Keratinocyte (primary cell): ENCODE results near the gene MMAA. TPM values are rescaled to one million over a fixed set of nuclear protein-coding genes. Genes with fewer than 3 reads are reported as not detected.

ENCODE experiments used
- DNase-seq: peaks from one replicate; pipeline ENCODE4 v3.0.0-alpha.2; 2011; ENCODE audit warnings: low read depth, missing footprints, low spot score
- FAIRE-seq: peaks from 2 replicates; lab custom pipeline; 2011; peaks lifted over from hg19 to GRCh38; lab: Jason Lieb, UNC
- H2AFZ ChIP-seq: 2 replicates; pipeline ENCODE4 v1.6.0; 2012; ENCODE audit warnings: low read length, control low read depth, inconsistent platforms; ENCODE audit not compliant: control insufficient read depth
- H3K27ac ChIP-seq: 2 replicates; pipeline ENCODE4 v1.5.1; 2011; ENCODE audit warnings: low read length; ENCODE audit not compliant: control insufficient read depth, insufficient read depth
- H3K27me3 ChIP-seq: 3 replicates; pipeline ENCODE4 v1.6.0; 2011; ENCODE audit warnings: low read length; ENCODE audit not compliant: control insufficient read depth, insufficient read depth; ENCODE audit errors: extremely low read depth
- H3K36me3 ChIP-seq, 2 experiments: 2 replicates in 1 of 2; 3 replicates in 1 of 2; pipeline ENCODE4 v1.5.1; 2011; ENCODE audit warnings: low read length in 2 of 2, mild to moderate bottlenecking in 1 of 2; ENCODE audit not compliant: control insufficient read depth in 2 of 2, insufficient read depth in 2 of 2; ENCODE audit errors: extremely low read depth in 1 of 2
- H3K4me1 ChIP-seq: 3 replicates; pipeline ENCODE4 v1.5.1; 2011; ENCODE audit warnings: low read length; ENCODE audit not compliant: control insufficient read depth, insufficient read depth; ENCODE audit errors: extremely low read depth
- H3K4me2 ChIP-seq: 3 replicates; pipeline ENCODE4 v1.6.0; 2011; ENCODE audit warnings: low read depth, low read length; ENCODE audit not compliant: control insufficient read depth, insufficient read depth; ENCODE audit errors: extremely low read depth
- H3K4me3 ChIP-seq, 3 experiments: fragments of 200-600 bp in 1 of 3; sonication (generic) in 1 of 3; 2 replicates in 2 of 3; 3 replicates in 1 of 3; pipeline ENCODE4 v1.5.1; 2011 to 2016; ENCODE audit warnings: low read length in 3 of 3, mild to moderate bottlenecking in 3 of 3, control low read depth in 2 of 3, inconsistent platforms in 1 of 3, low read depth in 1 of 3, mixed read lengths in 1 of 3, mixed run types in 1 of 3, moderate library complexity in 1 of 3; ENCODE audit not compliant: control insufficient read depth in 2 of 3, insufficient read depth in 2 of 3; ENCODE audit errors: extremely low read depth in 1 of 3
- H3K79me2 ChIP-seq: 2 replicates; pipeline ENCODE4 v1.6.0; 2012; ENCODE audit warnings: low read length; ENCODE audit not compliant: control insufficient read depth, insufficient read depth
- H3K9ac ChIP-seq: 3 replicates; pipeline ENCODE4 v1.6.0; 2011; ENCODE audit warnings: low read length; ENCODE audit not compliant: control insufficient read depth, insufficient read depth; ENCODE audit errors: extremely low read depth
- H3K9me1 ChIP-seq: 3 replicates; pipeline ENCODE4 v1.6.0; 2011; ENCODE audit warnings: low read length; ENCODE audit not compliant: control insufficient read depth, insufficient read depth; ENCODE audit errors: extremely low read depth
- H3K9me3 ChIP-seq: 2 replicates; pipeline ENCODE4 v1.5.1; 2012; ENCODE audit warnings: low read depth, low read length; ENCODE audit not compliant: control insufficient read depth
- H4K20me1 ChIP-seq: 3 replicates; pipeline ENCODE4 v1.6.0; 2011; ENCODE audit warnings: low read length; ENCODE audit not compliant: control insufficient read depth, insufficient read depth; ENCODE audit errors: extremely low read depth
- EZH2 ChIP-seq: IDR thresholded peaks from one replicate; pipeline ENCODE4 v1.6.1; 2012; ENCODE audit warnings: inconsistent platforms, mild to moderate bottlenecking, low read length, moderate library complexity
- dilution Hi-C: fragments of 300-500 bp; cut with MboI; formaldehyde crosslinking; loops from one replicate; pipeline ENCODE4 v1.7.0; 2020; ENCODE audit warnings: low sequenced_read_pairs; ENCODE audit not compliant: extremely low pct_ligation_motif_present
- polyA plus RNA-seq, 5 experiments: library from polyadenylated mRNA; depleted of rRNA in 3 of 5; stranded (reverse) in 3 of 5; stranded (forward) in 1 of 5; unstranded in 1 of 5; fragments of >200 nt; gene quantifications; 1 replicate in 1 of 5; 2 replicates in 3 of 5; 3 replicates in 1 of 5; pipeline versions ENCODE4 v1.2.1 to v1.2.3, GENCODE V29; 2011 to 2012; ENCODE audit warnings: missing spikeins in 2 of 5, low read depth in 1 of 5, low replicate concordance in 1 of 5
- TF ChIP-seq, protein P1 (sequence below), 3 experiments: IDR thresholded peaks in 1 of 3; conservative IDR thresholded peaks in 1 of 3; optimal IDR thresholded peaks in 1 of 3; 2 replicates in 2 of 3; 3 replicates in 1 of 3; pipeline versions ENCODE3 to v1.5.1; 2011; ENCODE audit warnings: low read length in 3 of 3, mild to moderate bottlenecking in 3 of 3, moderate library complexity in 2 of 3, control low read depth in 1 of 3, inconsistent platforms in 1 of 3; ENCODE audit not compliant: insufficient read depth in 2 of 3; ENCODE audit errors: extremely low read depth in 1 of 3

Gene MMAA
- polyA plus RNA-seq, 1 donor (not counting 4 experiments of a cell fraction or from before 2014, with no cell fraction given) = 9.4 TPM

DNA sequence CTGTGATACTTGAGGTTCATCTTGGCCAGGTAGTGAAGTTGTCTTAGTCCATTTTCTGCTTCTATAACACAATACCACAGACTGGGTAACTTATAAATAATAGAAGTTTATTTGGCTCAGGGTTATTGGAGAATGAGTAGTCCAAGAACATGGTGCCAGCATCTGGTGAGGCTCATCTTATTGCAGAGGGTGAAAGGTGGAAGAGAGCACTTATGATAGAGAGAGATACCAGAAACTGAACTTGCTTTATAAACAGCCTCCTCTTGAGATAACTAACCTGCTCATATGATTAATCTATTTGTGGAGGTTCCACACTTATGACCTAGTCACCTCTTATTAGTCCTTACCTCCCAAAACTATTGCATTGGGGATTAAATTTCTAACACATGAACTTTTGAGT lies 62.3 kb downstream of the MMAA start:
- Histone ChIP-seq H3K9ac (no peak overlapping the region), H3K9me1 (no peaks in the 10 kb centered on the region), H3K36me3 (no peaks in the 10 kb centered on the region), H3K79me2 (no peaks in the 10 kb centered on the region), H4K20me1 (no peaks in the 10 kb centered on the region), H2AFZ (no peak overlapping the region), H3K27me3 (no peaks in the 10 kb centered on the region), H3K4me3 (no peak overlapping the region), H3K27ac (no peak overlapping the region), H3K4me1 (peaks cover 8% of the 10 kb centered on the region), H3K4me2 (no peak overlapping the region), H3K9me3 (no peaks in the 10 kb centered on the region)
- TF ChIP-seq EZH2 = no peak
- TF ChIP-seq, protein P1, sequence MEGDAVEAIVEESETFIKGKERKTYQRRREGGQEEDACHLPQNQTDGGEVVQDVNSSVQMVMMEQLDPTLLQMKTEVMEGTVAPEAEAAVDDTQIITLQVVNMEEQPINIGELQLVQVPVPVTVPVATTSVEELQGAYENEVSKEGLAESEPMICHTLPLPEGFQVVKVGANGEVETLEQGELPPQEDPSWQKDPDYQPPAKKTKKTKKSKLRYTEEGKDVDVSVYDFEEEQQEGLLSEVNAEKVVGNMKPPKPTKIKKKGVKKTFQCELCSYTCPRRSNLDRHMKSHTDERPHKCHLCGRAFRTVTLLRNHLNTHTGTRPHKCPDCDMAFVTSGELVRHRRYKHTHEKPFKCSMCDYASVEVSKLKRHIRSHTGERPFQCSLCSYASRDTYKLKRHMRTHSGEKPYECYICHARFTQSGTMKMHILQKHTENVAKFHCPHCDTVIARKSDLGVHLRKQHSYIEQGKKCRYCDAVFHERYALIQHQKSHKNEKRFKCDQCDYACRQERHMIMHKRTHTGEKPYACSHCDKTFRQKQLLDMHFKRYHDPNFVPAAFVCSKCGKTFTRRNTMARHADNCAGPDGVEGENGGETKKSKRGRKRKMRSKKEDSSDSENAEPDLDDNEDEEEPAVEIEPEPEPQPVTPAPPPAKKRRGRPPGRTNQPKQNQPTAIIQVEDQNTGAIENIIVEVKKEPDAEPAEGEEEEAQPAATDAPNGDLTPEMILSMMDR (optimal IDR thresholded peaks at IDR 0.05 in 1 of 3, IDR thresholded peaks at IDR 0.05 in 1 of 3, conservative IDR thresholded peaks at IDR 0.05 in 1 of 3; ENCODE audit: extremely low read depth in 1 of 3, insufficient read depth in 2 of 3, low read length in 3 of 3) = no peak
- dilution Hi-C loops = no loop called here
- FAIRE-seq (no peak), DNase-seq (no peak)

DNA sequence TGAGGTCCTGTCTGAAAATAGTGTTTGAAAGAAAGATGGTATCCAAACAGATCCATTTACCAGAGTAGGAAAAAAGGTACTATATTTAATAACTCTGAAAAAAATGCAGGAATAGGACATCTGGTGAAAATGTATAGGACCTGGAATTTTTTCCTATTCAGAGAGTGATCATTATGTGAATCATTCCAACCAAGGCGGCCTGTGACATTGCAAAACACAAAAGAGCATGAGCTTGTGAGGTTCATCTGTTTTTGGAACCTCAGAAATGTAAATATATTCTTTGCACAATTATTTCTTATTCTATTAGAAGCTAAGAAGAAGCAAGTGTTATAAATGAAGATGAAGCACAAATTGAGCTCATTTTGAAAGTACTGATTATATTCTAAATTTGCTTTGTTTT lies 62.8 kb downstream of the MMAA start:
- Histone ChIP-seq H2AFZ (no peak overlapping the region), H3K4me3 (no peak overlapping the region), H3K9ac (no peak overlapping the region), H3K27ac (no peak overlapping the region), H3K9me1 (no peaks in the 10 kb centered on the region), H3K4me2 (no peak overlapping the region), H3K79me2 (no peaks in the 10 kb centered on the region), H3K9me3 (no peaks in the 10 kb centered on the region), H3K36me3 (no peaks in the 10 kb centered on the region), H3K4me1 (peaks cover 8% of the 10 kb centered on the region), H4K20me1 (no peaks in the 10 kb centered on the region), H3K27me3 (no peaks in the 10 kb centered on the region)
- DNase-seq = no peak
- TF ChIP-seq EZH2 = no peak
- TF ChIP-seq, protein P1 (optimal IDR thresholded peaks at IDR 0.05 in 1 of 3, IDR thresholded peaks at IDR 0.05 in 1 of 3, conservative IDR thresholded peaks at IDR 0.05 in 1 of 3; ENCODE audit: extremely low read depth in 1 of 3, insufficient read depth in 2 of 3, low read length in 3 of 3) = no peak
- dilution Hi-C loops = no loop called here
- no peak for FAIRE-seq
